Trophoblast cell (in vitro differentiated cells and primary cell): ENCODE measurements around the gene TLNRD1.

Source experiments
- DNase-seq, 2 donors: peaks; one replicate each; pipeline ENCODE4 v3.0.0-alpha.2; 2016
- H2AFZ ChIP-seq: 2 replicates; pipeline ENCODE4 v1.6.1; 2013; ENCODE audit warnings: low read length, moderate library complexity, mild to moderate bottlenecking; ENCODE audit not compliant: insufficient read depth, poor library complexity
- H2AK5ac ChIP-seq: 2 replicates; pipeline ENCODE4 v1.6.1; 2013; ENCODE audit warnings: mild to moderate bottlenecking, low read length
- H2BK120ac ChIP-seq: 2 replicates; pipeline ENCODE4 v1.6.1; 2013; ENCODE audit warnings: low read length, mild to moderate bottlenecking, moderate library complexity; ENCODE audit not compliant: insufficient read depth, poor library complexity
- H2BK12ac ChIP-seq: 2 replicates; pipeline ENCODE4 v1.6.1; 2013; ENCODE audit warnings: mild to moderate bottlenecking, low read length, moderate library complexity
- H2BK5ac ChIP-seq: 2 replicates; pipeline ENCODE4 v1.6.1; 2013; ENCODE audit warnings: low read length, low read depth, moderate library complexity, mild to moderate bottlenecking; ENCODE audit not compliant: poor library complexity
- H3K14ac ChIP-seq: 2 replicates; pipeline ENCODE4 v1.6.1; 2013; ENCODE audit warnings: mild to moderate bottlenecking, low read length
- H3K18ac ChIP-seq: 2 replicates; pipeline ENCODE4 v1.6.1; 2013; ENCODE audit warnings: mild to moderate bottlenecking, low read length
- H3K23ac ChIP-seq: 2 replicates; pipeline ENCODE4 v1.6.1; 2013; ENCODE audit warnings: low read length
- H3K27ac ChIP-seq: 2 replicates; pipeline ENCODE4 v1.5.1; 2013; ENCODE audit warnings: low read depth, mild to moderate bottlenecking, inconsistent platforms, low read length, moderate library complexity
- H3K27me3 ChIP-seq: 2 replicates; pipeline ENCODE4 v1.6.1; 2013; ENCODE audit warnings: inconsistent platforms, mild to moderate bottlenecking, low read length, moderate library complexity; ENCODE audit not compliant: insufficient read depth
- H3K36me3 ChIP-seq, 2 experiments: 1 replicate in 1 of 2; 2 replicates in 1 of 2; pipeline ENCODE4 v1.6.1; 2013; ENCODE audit warnings: low read length in 2 of 2, mild to moderate bottlenecking in 2 of 2, moderate library complexity in 1 of 2; ENCODE audit not compliant: insufficient read depth in 2 of 2, control insufficient read depth in 1 of 2
- H3K4ac ChIP-seq: 2 replicates; pipeline ENCODE4 v1.6.1; 2013; ENCODE audit warnings: low read depth, mild to moderate bottlenecking, low read length, moderate library complexity
- H3K4me1 ChIP-seq, 2 experiments: 1 replicate in 1 of 2; 2 replicates in 1 of 2; pipeline ENCODE4 v1.6.1; 2013; ENCODE audit warnings: low read length in 2 of 2, mild to moderate bottlenecking in 2 of 2, moderate library complexity in 1 of 2; ENCODE audit not compliant: insufficient read depth in 2 of 2, control insufficient read depth in 1 of 2
- H3K4me2 ChIP-seq: 2 replicates; pipeline ENCODE4 v1.6.1; 2013; ENCODE audit warnings: inconsistent platforms, mild to moderate bottlenecking, low read length, moderate library complexity
- H3K4me3 ChIP-seq: 2 replicates; pipeline ENCODE4 v1.5.1; 2013; ENCODE audit warnings: mild to moderate bottlenecking, low read depth, low read length, inconsistent platforms
- H3K79me1 ChIP-seq: one replicate; pipeline ENCODE4 v1.6.1; 2013; ENCODE audit warnings: low read length
- H3K79me2 ChIP-seq: 2 replicates; pipeline ENCODE4 v1.6.1; 2013; ENCODE audit warnings: low read length, mild to moderate bottlenecking; ENCODE audit not compliant: control insufficient read depth, insufficient read depth, poor library complexity
- H3K9ac ChIP-seq: 2 replicates; pipeline ENCODE4 v1.6.1; 2013; ENCODE audit warnings: mild to moderate bottlenecking, low read length
- H3K9me3 ChIP-seq: 2 replicates; pipeline ENCODE4 v1.6.1; 2013; ENCODE audit warnings: low read depth, mild to moderate bottlenecking, control low read depth, inconsistent platforms, low read length; ENCODE audit not compliant: insufficient read depth
- H4K12ac ChIP-seq: 2 replicates; pipeline ENCODE4 v1.6.1; 2013; ENCODE audit warnings: low read depth, mild to moderate bottlenecking, low read length, moderate library complexity
- H4K8ac ChIP-seq: 2 replicates; pipeline ENCODE4 v1.6.1; 2013; ENCODE audit warnings: low read depth, mild to moderate bottlenecking, low read length, moderate library complexity
- H4K91ac ChIP-seq: one replicate; pipeline ENCODE4 v1.6.1; 2013; ENCODE audit warnings: low read depth, mild to moderate bottlenecking, low read length, moderate library complexity
- WGBS: extraction: QIAGEN DNeasy Blood & Tissue Kit; methylation state at CpG from one replicate; pipeline ENCODE4 v1.1.7; 2013; ENCODE audit warnings: missing lambda C conversion rate; ENCODE audit not compliant: insufficient read length, insufficient coverage; ENCODE audit errors: extremely low coverage; 5-methylcytosine and 5-hydroxymethylcytosine counted together

TLNRD1 gene

DNA sequence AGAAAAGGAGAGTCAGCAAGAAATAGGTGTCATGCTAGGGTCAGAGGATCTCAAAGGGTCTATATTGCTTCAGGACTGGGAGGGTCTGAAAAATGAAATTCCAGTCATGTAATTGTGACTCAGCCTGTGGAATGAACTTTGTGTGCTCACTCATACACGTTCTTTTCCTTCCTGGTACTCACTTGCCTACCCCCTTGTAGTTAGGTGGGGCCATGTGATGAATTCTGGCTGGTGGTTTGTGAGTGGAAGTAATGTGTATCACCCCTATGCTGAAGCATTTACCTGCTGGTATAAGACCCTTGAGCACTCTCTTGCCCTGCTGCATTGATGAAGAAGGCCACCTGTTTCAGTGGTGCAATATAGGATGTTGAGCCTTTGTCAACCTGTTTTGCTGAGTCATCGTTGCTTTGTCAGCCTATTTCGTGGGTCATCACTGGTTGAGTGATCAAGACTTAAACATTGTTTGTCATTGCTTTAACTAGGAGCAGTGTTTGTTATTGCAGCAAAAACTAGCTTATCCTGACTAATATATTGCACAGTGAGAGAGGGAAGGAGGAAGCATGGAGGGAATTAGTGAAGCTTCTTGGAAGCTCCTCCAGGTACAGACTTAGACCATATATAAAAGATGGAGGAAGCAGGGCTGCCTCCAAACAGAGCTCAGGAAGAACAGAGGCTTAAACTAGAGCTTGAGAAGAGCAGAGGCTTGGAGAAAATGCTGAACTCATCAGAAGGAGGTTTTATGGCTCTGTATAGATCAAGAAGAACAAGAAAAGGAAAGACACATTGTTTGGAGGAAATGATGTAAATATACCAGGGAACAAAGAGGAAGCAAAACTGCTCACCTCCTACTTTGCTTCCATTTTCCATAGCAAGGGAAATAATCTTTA, 28.9 kb downstream of the TLNRD1 start:
- no peak overlapping the region for H3K14ac ChIP-seq
- no peak overlapping the region for H2BK5ac ChIP-seq
- H3K79me1 ChIP-seq = no peaks in the 10 kb centered on the region
- no peak overlapping the region for H3K18ac ChIP-seq
- no peak overlapping the region for H3K4me3 ChIP-seq
- H3K27ac ChIP-seq = no peak overlapping the region
- no peak overlapping the region for H2AFZ ChIP-seq
- H4K8ac ChIP-seq = no peak overlapping the region
- WGBS = no CpG with 5 or more reads among the region's 3 CpGs
- H3K4me1 ChIP-seq = peaks cover 0 to 2% of the 10 kb centered on the region in 2 experiments
- DNase-seq = peak in 1 of 2 donors; percentile 42
- no peaks in the 10 kb centered on the region for H3K27me3 ChIP-seq
- no peaks in the 10 kb centered on the region for H3K36me3 ChIP-seq
- no peak overlapping the region for H3K23ac ChIP-seq
- no peak overlapping the region for H2BK12ac ChIP-seq
- no peak overlapping the region for H3K4me2 ChIP-seq
- H4K12ac ChIP-seq = no peak overlapping the region
- no peak overlapping the region for H4K91ac ChIP-seq
- H2AK5ac ChIP-seq = no peak overlapping the region
- no peak overlapping the region for H2BK120ac ChIP-seq
- no peak overlapping the region for H3K9ac ChIP-seq
- H3K79me2 ChIP-seq = no peaks in the 10 kb centered on the region
- no peaks in the 10 kb centered on the region for H3K9me3 ChIP-seq
- H3K4ac ChIP-seq = no peak overlapping the region

DNA sequence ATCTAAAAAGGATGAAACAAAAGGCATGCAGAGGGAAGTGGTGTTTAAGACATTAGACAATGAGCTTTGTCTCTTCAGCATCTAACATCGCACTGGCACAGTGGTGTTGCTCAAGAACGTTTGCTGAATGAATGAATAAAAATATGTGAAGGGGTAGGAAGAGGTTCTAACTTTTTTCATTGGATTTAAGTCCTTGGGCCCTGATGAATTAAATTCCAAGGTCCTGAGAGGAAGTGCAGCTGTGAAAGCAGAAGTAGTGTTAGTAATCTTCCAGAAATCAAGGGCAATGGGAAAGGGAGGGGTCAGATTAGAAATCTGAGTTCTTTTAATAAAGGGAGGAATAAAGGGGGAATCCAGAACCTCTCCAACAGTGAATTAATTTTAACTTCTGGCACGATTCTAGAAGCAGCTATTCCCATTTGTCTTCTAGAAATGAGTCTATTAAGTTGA, 29.6 kb downstream of the TLNRD1 start:
- Histone ChIP-seq H3K79me1 (no peaks in the 10 kb centered on the region), H3K23ac (no peak overlapping the region), H3K9me3 (no peaks in the 10 kb centered on the region), H3K79me2 (no peaks in the 10 kb centered on the region), H4K12ac (no peak overlapping the region), H2BK120ac (no peak overlapping the region), H3K27ac (no peak overlapping the region), H3K27me3 (no peaks in the 10 kb centered on the region), H3K4ac (no peak overlapping the region), H3K4me3 (no peak overlapping the region), H4K8ac (no peak overlapping the region), H3K14ac (no peak overlapping the region), H2AFZ (no peak overlapping the region), H2BK5ac (no peak overlapping the region), H4K91ac (no peak overlapping the region), H3K9ac (no peak overlapping the region), H3K36me3 (no peaks in the 10 kb centered on the region), H3K4me2 (no peak overlapping the region), H3K4me1 (no peaks in the 10 kb centered on the region), H2BK12ac (no peak overlapping the region), H3K18ac (no peak overlapping the region), H2AK5ac (no peak overlapping the region)
- DNase-seq = no peak
- no CpG with 5 or more reads among the region's 3 CpGs for whole genome bisulfite sequencing

DNA sequence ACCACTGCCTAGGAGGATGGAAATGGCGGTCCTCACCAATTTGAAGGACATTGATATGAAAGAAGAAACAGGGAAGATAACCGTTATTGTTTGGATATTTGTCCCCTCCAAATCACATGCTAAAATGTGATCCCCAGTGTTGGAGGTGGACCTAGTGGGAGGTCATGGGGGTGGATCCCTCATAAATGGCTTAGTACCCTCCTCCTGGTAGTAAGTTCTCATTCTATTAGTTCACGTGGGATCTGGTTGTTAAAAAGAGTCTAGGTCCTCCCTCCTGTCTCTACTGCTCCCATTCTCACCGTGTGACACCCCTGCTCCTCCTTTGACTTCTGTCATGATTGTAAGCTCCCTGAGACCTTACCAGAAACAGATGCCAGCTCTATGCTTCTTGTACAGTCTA, 30.5 kb downstream of the TLNRD1 start:
- Histone ChIP-seq H3K4me3 (no peak overlapping the region), H2AFZ (no peak overlapping the region), H3K18ac (no peak overlapping the region), H4K8ac (no peak overlapping the region), H2AK5ac (no peak overlapping the region), H3K4me1 (no peaks in the 10 kb centered on the region), H3K4me2 (no peak overlapping the region), H2BK120ac (no peak overlapping the region), H3K14ac (no peak overlapping the region), H3K4ac (no peak overlapping the region), H4K91ac (no peak overlapping the region), H3K79me2 (no peaks in the 10 kb centered on the region), H4K12ac (no peak overlapping the region), H3K27ac (no peak overlapping the region), H2BK12ac (no peak overlapping the region), H3K36me3 (no peaks in the 10 kb centered on the region), H3K23ac (no peak overlapping the region), H3K9me3 (no peaks in the 10 kb centered on the region), H3K27me3 (no peaks in the 10 kb centered on the region), H3K79me1 (no peaks in the 10 kb centered on the region), H3K9ac (no peak overlapping the region), H2BK5ac (no peak overlapping the region)
- DNase-seq = no peak
- WGBS = no CpG with 5 or more reads among the region's 4 CpGs

DNA sequence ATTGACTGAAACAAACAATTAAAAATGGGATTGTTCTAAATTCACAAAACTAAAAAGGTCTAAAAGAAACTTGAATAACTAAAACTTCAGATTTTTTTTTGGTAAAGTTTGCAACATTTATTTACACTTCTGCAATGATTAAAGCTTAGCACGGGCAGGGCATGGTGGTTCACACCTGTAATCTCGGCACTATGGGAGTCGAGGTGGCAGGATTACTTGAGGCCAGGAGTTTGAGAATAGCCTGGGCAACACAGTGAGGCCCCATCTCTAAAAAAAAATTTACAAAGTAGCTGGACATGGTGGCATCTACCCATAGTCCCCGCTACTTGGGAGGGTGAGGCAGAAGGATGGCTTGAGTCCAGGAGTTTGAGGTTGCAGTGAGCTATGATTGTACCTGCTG, 31.6 kb downstream of the TLNRD1 start:
- Histone ChIP-seq H3K18ac (no peak overlapping the region), H3K4me1 (no peaks in the 10 kb centered on the region), H2BK12ac (no peak overlapping the region), H3K14ac (no peak overlapping the region), H3K36me3 (no peaks in the 10 kb centered on the region), H4K91ac (no peak overlapping the region), H2AFZ (no peak overlapping the region), H3K27me3 (no peaks in the 10 kb centered on the region), H4K12ac (no peak overlapping the region), H3K9ac (no peak overlapping the region), H3K79me2 (no peaks in the 10 kb centered on the region), H3K4ac (no peak overlapping the region), H3K9me3 (no peaks in the 10 kb centered on the region), H2BK5ac (no peak overlapping the region), H3K4me3 (no peak overlapping the region), H3K4me2 (no peak overlapping the region), H2BK120ac (no peak overlapping the region), H3K23ac (no peak overlapping the region), H4K8ac (no peak overlapping the region), H3K27ac (no peak overlapping the region), H3K79me1 (no peaks in the 10 kb centered on the region), H2AK5ac (no peak overlapping the region)
- no CpG with 5 or more reads among the region's 4 CpGs for WGBS
- no peak for DNase-seq
